HG02610 (cell line): ENCODE results near the gene NAGPA.
"Not testable (repeated sequence)": the region's sequence is repeated elsewhere in the genome, so short reads cannot be mapped to it uniquely, and the experiment has no call there.

Experiments used
- ATAC-seq: cut with Tn5 transposase; IDR thresholded peaks from one replicate; pipeline ENCODE4 v1.9.1; 2021; ENCODE audit warnings: mild to moderate bottlenecking, moderate library complexity; ENCODE audit not compliant: unreplicated experiment

The NAGPA gene

GRCh38 chr16:5062790-5063765 is 29.3 kb upstream of the NAGPA start:
- ATAC-seq: no peak

- no peak for ATAC-seq
Observed at GRCh38 chr16:5062051-5062450, 28.3 kb upstream of the NAGPA start.

GRCh38 chr16:5060073-5060641 is 26.4 kb upstream of the NAGPA start:
- ATAC-seq: no peak

DNA sequence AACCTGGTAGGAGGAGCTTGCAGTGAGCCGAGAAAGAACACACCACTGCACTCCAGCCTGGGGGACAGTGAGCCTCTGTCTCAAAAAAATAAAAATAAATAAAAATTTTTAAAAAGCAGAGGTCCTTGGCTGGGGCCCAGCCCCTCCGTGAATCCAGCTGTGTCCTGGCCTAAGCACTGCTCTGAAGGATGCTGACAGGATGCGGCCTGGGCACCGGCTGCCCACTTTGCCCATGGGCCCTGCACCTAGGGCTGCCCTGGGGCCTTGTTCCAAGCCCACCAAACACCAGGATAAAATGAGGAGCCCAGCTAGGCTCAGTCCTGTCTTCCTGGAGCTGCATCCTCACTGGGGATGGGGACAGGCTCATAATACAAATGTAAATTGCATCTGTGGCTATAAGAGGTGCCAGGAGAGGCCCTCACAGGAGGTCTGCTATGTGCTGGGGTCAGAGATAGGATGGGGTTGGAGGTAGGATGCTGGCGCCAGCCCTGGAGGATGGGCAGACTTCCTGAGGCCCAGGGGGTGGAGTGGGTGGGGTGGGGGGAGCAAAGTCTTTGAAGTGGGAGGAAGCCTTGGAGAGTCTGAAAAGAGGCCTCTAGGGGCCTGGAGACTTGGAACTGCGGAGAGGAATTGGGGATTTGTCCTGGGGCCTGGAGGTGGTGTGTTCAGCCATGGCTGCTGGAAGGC is 25.8 kb upstream of the NAGPA start:
- ATAC-seq: no peak

DNA sequence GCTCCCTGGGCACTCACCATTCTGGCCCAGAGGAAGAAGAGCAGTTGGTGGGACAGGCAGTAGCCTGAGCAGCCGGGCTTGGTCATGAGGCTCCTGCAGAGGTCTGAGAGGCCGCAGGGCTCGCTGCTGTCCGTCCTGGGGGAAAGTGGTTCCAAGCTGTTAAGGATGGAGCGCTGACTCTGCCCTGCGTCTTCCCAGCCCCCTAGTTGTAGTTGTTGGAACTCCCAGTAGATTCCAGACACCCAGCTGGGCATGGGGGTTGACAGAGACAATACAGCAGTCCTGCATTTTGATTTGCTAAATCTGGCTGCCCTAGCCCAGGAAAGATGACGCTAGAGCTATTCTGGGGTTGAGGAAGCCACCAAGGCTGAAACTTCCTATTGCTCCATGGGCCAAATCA is 24.7 kb upstream of the NAGPA start:
- ATAC-seq: no peak

- ATAC-seq: no peak
Observed at GRCh38 chr16:5056352-5056751, 22.6 kb upstream of the NAGPA start.

DNA sequence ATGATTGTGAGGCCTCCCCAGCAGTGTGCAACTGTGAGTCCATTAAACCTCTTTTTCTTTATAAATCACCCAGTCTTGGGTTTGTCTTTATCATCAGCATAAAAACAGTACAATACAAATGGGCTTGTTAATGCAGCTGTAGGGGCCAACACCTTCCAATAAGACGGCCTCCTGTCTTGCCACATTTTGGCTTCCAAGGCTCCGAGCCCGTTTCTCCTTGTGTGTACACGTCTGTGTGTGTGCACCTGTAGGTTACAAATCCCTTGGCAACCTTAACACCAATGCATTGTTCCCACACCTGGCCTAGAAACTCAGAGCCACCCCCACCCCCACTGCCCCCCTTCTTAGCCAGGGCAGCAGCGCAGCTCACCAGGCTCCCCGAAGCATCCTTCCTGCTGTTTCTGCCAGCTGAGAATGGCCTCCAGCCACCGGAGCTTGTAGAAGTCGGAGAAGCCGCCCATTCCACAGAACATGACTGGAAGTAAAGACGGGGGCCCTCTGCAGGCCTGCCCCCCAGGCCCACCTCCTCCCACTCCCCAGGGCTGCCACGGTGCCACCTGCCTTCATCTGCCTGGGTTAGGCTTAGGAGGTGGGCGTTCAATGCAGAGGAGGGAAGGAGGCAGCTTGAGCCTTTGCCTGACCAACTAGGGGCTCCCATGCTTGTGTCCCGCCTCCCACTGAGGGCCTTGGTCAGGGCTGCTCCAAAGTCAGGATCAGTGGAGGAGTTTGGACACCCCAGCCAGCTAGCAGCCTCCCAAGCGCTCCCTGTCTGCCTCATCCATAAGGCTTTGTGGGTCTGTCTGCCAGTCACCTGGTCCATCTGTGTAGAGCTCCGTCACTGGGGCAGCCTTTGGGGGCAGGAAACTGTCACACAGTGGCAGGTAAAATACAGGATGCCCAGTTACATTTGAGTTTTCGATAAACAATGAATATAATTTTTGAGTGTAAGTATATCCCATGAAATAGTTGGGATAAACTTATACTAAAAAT is 21.4 kb upstream of the NAGPA start:
- no peak for ATAC-seq

DNA sequence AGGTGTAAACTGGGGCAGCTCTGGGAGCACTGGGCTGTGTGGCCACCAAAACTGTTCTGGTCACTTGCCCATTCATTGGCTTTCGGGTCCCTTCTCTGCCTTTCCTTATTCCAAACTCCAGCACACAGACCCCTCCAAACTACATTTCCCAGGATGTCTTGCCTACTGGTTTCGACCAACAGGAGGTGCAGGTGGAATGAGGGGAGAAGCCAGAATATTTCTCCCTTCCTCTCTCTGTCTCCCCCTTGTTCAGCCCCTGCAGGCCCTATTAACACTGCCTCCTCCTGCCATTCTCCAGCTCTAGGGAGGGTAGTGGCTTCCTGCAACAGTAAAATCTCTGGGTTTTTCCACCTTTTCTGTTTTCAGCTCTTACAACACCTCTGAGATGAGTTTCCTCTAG is 13.2 kb upstream of the NAGPA start:
- no peak for ATAC-seq

DNA sequence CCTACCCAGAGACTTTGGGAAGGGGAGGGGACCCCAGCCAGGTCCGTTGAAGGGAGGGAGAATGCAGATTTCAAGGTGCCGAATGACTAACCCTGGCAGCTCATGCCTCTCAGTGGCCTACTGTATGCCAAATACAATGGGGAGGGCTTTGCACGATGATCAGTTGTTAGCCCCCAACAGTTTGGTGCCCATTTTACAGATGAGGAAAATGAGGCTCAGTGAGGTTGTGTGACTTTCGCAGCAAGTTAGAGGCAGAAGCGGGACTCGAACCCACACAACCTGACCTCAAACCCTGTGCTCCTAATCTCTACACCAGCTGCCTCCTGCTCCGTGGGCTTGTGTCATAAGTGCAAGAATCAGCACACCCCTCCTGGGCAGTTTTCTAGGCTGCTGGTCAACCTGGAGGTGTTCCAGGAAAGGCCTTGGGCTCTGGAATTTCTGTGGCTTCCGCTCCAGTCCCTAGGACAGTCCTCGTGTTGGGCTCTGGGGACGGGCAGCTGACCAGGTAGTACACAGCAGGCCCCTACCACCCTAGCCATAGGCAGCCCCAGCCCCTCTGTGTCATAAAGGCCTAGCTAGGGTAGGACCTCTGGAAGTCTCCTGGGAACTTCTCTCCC is 11.9 kb upstream of the NAGPA start:
- no peak for ATAC-seq

GRCh38 chr16:5044581-5044980 is 10.8 kb upstream of the NAGPA start:
- not testable (repeated sequence) for ATAC-seq

- ATAC-seq: no peak
Observed at GRCh38 chr16:5044011-5044540, 10.3 kb upstream of the NAGPA start.

DNA sequence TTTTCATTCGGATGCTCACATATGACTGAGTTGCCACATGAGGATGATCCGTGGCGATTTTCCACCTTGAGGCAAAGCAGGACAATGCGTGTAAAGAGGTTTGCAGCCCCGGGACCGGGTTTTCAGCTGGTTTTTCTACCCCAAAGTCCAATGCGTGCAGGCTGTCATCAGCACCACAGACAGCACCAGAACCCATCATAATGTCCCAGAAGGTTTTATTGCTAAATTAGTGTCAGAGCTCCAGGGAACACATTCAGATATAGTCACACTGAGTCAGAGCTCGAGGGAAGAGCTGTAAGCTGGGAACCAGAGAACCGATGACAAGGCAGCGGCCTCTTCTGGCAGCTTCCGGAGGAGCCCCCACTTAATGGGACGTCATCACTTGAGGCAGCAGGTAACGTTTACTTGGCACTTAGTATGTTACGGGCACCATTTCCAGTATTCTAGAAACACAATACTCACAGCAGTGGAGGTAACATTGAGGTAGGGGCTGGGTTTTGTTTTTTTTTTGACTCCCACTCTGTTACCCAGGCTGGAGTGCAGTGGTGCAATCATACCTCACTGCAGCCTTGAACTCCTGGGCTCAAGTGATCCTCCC is 8.9 kb upstream of the NAGPA start:
- no peak for ATAC-seq

DNA sequence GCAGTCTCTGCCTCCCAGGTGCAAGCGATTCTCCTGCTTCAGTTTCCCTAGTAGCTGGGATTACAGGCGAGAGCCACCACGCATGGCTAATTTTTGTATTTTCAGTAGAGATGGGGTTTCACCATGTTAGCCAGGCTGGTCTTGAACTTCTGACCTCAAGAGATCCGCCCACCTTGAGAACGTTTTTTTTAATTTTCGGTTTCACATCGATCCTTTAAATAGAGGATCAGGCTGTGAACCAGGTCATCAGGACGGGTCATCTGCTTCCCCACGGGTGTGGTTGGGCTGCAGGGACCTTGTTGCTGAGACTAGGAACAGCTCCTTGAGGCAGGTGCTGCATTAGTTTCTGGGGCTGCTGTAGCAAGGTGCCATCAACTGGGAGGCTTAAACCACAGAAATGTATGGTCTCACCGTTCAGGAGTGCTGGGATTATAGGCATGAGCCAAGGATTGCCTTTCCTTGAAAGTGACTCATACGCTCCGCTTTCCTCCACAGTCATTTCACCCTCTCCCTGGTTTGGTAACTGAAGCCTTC is 7.9 kb upstream of the NAGPA start:
- ATAC-seq: no peak

- no peak for ATAC-seq
Observed at GRCh38 chr16:5040451-5040850, 6.7 kb upstream of the NAGPA start.

DNA sequence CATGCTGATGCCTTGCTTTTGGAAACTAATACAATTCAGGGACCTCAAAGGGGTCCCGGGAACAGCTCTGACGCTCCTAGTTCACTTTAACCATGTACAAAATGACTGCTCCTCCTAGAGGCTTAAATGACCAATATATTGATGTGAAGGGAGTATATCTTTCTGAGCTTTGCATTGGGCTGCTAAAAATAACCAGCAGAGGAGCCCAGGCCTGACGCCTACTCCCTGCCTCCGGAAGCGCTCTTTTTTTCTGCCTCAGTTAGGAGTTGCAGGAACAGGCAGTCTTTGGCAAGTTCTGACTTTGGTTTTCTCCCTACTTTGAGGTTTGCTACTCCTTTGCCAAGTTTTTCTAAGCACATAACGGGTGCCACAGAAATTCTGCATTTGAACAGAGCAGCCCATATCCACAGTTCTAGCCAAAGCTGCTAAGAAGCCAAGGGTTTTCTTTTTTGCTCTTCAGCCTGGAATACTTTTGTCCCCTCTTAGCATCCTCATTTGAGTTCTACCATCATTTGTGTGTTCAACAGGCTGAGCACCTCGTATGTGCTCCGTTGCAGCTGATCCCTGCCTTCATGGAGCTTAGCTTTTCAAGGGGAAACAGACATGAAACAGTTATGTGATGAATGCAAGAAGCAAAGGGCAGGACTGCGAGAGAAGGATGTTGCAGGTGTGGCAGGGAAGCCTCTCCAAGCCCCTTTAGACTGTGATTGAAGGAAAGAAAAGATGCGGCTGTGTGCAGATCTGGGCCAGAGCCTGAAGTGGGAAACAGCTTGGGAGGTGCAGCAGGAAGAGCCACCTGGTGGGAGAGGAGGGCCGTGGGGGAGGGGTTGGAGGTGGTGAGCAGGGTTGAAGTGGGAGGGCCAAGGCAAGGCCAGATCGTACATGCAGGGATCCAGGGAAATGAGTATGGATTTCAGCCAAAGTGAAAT is 2.8 kb upstream of the NAGPA start:
- ATAC-seq: no peak

DNA sequence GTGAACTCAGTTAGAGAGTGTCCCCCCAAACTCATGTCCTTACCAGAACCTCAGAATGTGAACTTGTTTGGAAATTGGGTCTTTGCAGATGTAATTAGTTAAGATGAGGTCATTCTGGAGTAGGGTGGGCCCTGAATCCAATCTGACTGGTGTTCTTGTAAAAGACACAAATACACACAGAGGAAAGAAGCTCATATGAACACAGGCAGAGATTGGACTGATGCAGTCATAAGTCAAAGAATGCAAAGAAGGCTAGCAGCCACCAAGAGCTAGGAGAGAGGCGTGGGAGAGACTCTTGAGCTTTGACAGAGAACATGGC is 2.1 kb upstream of the NAGPA start:
- ATAC-seq: no peak

GRCh38 chr16:5034167-5034523 is 410 bp upstream of the NAGPA start:
- ATAC-seq: no peak

DNA sequence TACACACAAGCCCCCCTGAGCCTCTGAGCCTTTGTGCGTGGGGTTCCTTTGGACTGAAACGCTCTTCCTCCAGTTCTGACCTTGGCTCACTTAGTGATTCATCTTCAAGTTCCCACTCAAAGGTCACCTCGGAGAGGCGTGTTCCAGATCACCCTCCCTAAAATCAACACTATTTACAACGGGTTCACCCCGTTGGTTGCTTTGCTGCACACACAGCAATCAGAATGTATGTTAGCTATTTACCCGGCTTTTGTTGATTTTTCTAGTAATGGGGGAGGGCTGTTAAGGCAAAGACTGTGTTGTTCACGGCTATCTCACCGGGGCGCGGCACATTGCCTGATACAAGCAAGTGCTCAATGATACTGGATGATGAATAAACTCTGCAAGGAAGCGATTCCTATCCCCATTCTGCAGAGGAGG is 977 bp downstream of the NAGPA start:
- ATAC-seq: no peak
